Nephron (organoid): ENCODE measurements around the gene ALDH3B2.
A peak's percentile ranks its signal among the peaks of the same experiment; 100 is the strongest.

Experiments
- H3K27ac Mint-ChIP-seq, 3 experiments: 2 replicates each; pipeline ENCODE4 v1.8.0; 2020; ENCODE audit warnings: mixed read lengths in 3 of 3, mild to moderate bottlenecking in 2 of 3, moderate library complexity in 1 of 3
- H3K27me3 Mint-ChIP-seq: 2 replicates; pipeline ENCODE4 v1.8.0; 2021; ENCODE audit warnings: low read depth, mild to moderate bottlenecking, moderate library complexity, mixed read lengths
- H3K36me3 Mint-ChIP-seq: 2 replicates; pipeline ENCODE4 v1.8.0; 2020; ENCODE audit warnings: low read depth, mixed read lengths
- H3K4me1 Mint-ChIP-seq: 2 replicates; pipeline ENCODE4 v1.8.0; 2020; ENCODE audit warnings: mixed read lengths
- H3K4me3 Mint-ChIP-seq, 3 experiments: 2 replicates each; pipeline ENCODE4 v1.8.0; 2020; ENCODE audit warnings: mild to moderate bottlenecking in 3 of 3, mixed read lengths in 3 of 3, moderate library complexity in 2 of 3
- H3K9me3 Mint-ChIP-seq: 2 replicates; pipeline ENCODE4 v1.8.0; 2020; ENCODE audit warnings: mixed read lengths
- TF ChIP-seq, protein P1 (sequence below), 3 experiments: fragments of 200-600 bp; sonication (generic); IDR thresholded peaks; one replicate each; pipeline ENCODE4 v1.5.0; 2021; ENCODE audit warnings: antibody characterized with exemption in 3 of 3; ENCODE audit not compliant: unreplicated experiment in 3 of 3

The ALDH3B2 gene

GRCh38 chr11:67656278-67656922 lies 18.0 kb downstream of the ALDH3B2 start:
- no peaks in the 10 kb centered on the region for H3K36me3 Mint-ChIP-seq
- no peak overlapping the region for H3K4me3 Mint-ChIP-seq
- H3K27me3 Mint-ChIP-seq: peaks cover 5% of the 10 kb centered on the region
- H3K9me3 Mint-ChIP-seq: peaks cover 10% of the 10 kb centered on the region
- peaks cover 11% of the 10 kb centered on the region for H3K4me1 Mint-ChIP-seq
- H3K27ac Mint-ChIP-seq: no peak overlapping the region
- TF ChIP-seq, protein P1, sequence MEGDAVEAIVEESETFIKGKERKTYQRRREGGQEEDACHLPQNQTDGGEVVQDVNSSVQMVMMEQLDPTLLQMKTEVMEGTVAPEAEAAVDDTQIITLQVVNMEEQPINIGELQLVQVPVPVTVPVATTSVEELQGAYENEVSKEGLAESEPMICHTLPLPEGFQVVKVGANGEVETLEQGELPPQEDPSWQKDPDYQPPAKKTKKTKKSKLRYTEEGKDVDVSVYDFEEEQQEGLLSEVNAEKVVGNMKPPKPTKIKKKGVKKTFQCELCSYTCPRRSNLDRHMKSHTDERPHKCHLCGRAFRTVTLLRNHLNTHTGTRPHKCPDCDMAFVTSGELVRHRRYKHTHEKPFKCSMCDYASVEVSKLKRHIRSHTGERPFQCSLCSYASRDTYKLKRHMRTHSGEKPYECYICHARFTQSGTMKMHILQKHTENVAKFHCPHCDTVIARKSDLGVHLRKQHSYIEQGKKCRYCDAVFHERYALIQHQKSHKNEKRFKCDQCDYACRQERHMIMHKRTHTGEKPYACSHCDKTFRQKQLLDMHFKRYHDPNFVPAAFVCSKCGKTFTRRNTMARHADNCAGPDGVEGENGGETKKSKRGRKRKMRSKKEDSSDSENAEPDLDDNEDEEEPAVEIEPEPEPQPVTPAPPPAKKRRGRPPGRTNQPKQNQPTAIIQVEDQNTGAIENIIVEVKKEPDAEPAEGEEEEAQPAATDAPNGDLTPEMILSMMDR (IDR thresholded peaks at IDR 0.05; ENCODE audit: unreplicated experiment in 3 of 3): no peak

GRCh38 chr11:67654225-67654624 lies 20.2 kb downstream of the ALDH3B2 start:
- no peak overlapping the region for H3K27ac Mint-ChIP-seq
- TF ChIP-seq, protein P1 (IDR thresholded peaks at IDR 0.05; ENCODE audit: unreplicated experiment in 3 of 3): no peak

DNA sequence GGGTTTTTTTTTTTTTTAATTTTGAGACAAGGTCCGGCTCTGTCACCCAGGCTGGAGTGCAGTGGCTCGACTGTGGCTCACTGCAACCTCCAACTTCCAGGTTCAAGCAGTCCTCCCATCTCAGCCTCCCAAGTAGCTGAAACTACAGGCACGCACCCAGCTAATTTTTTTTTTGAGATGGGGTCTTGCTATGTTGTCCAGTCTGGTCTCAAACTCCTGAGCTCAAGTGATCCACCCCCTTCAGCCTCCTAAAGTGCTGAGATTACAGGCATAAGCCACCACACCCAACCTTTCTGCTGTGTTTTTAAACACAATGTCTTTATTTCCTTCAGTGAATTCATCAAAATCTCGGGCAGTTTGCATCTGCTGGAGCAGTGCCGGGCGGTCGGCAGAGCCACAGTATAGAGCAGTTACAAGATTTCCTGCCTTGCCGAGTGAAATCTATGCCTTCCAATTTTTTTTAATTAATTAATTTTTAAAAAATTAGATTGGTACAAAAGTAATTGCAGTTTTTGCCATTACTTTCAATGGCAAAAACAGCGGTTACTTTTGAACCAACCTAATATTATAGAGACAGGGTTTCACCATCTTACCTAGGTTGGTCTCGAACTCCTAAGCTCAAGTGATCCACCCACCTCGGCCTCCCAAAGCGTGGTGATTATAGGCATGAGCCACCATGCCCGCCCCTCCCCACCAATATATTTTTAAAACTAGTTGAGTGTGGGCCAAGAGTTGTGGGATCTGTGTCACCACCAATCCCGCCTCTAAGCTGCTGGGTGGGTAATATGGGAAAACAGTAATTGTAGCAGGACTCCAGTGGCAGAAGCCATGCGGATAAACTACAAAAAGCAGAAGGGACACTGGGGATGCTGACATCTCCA lies 21.2 kb downstream of the ALDH3B2 start:
- Mint-ChIP-seq H3K9me3 (peaks cover 10% of the 10 kb centered on the region), H3K27ac (no peak overlapping the region), H3K4me1 (peaks cover 12% of the 10 kb centered on the region), H3K36me3 (no peaks in the 10 kb centered on the region), H3K27me3 (peaks cover 5% of the 10 kb centered on the region), H3K4me3 (no peak overlapping the region)
- TF ChIP-seq, protein P1 (IDR thresholded peaks at IDR 0.05; ENCODE audit: unreplicated experiment in 3 of 3): no peak

More at GRCh38 chr11:67654225-67654624, 20.2 kb downstream of the ALDH3B2 start:
- peaks cover 5% of the 10 kb centered on the region for H3K27me3 Mint-ChIP-seq
- peaks cover 10% of the 10 kb centered on the region for H3K9me3 Mint-ChIP-seq
- H3K4me1 Mint-ChIP-seq: peaks cover 18% of the 10 kb centered on the region
- no peak overlapping the region for H3K4me3 Mint-ChIP-seq
- H3K36me3 Mint-ChIP-seq: no peaks in the 10 kb centered on the region

GRCh38 chr11:67651976-67652781 lies 22.2 kb downstream of the ALDH3B2 start:
- peaks cover 10% of the 10 kb centered on the region for H3K9me3 Mint-ChIP-seq
- TF ChIP-seq, protein P1 (IDR thresholded peaks at IDR 0.05; ENCODE audit: unreplicated experiment in 3 of 3): no peak
- H3K4me1 Mint-ChIP-seq: peaks cover 12% of the 10 kb centered on the region
- H3K27me3 Mint-ChIP-seq: peaks cover 5% of the 10 kb centered on the region
- H3K27ac Mint-ChIP-seq: no peak overlapping the region
- no peak overlapping the region for H3K4me3 Mint-ChIP-seq
- no peaks in the 10 kb centered on the region for H3K36me3 Mint-ChIP-seq

GRCh38 chr11:67649634-67650510 lies 24.6 kb downstream of the ALDH3B2 start:
- peak overlapping the region in 1 of 3 experiments; percentile 31 for H3K4me3 Mint-ChIP-seq
- peaks cover 5% of the 10 kb centered on the region for H3K9me3 Mint-ChIP-seq
- peak overlapping the region in 2 of 3 experiments; percentile 66 to 82 for H3K27ac Mint-ChIP-seq
- TF ChIP-seq, protein P1 (IDR thresholded peaks at IDR 0.05; ENCODE audit: unreplicated experiment in 3 of 3): no peak
- H3K4me1 Mint-ChIP-seq: peaks cover 12% of the 10 kb centered on the region
- H3K27me3 Mint-ChIP-seq: peaks cover 9% of the 10 kb centered on the region
- no peaks in the 10 kb centered on the region for H3K36me3 Mint-ChIP-seq
